Measurements from ENCODE around the gene CCDC71. TPM values are rescaled to one million over a fixed set of nuclear protein-coding genes. Genes with fewer than 3 reads are reported as not detected.

Gene CCDC71
- total and polyA plus RNA-seq, 7 donors = 12.6 to 26.8 (median 20.0) TPM

GRCh38 chr3:49157289-49157688 lies 8.8 kb downstream of the CCDC71 start:
- Histone ChIP-seq H3K9me3 (no peaks in the 10 kb centered on the region), H3K27me3 (ENCODE audit: insufficient read depth in 3 of 3, low read length in 2 of 3) (no peaks in the 10 kb centered on the region), H3K4me1 (peaks cover 3% of the 10 kb centered on the region), H3K36me3 (ENCODE audit: insufficient read depth in 1 of 2, low read depth in 1 of 2) (peaks cover 0 to 2% of the 10 kb centered on the region in 2 donors), H3K27ac (no peak overlapping the region), H3K4me3 (no peak overlapping the region)
- no peak for TF ChIP-seq CTCF (IDR thresholded peaks at IDR 0.05)
- intact Hi-C loops (cut with DNase I) = no loop called here
- no peak for DNase-seq
- no peak for ATAC-seq
- WGBS, 3 donors = 64 to 79% (median 67%) methylated on average over 1 of the region's 1 CpG

- no peaks in the 10 kb centered on the region for H3K9me3 ChIP-seq
- no peak for TF ChIP-seq CTCF (IDR thresholded peaks at IDR 0.05)
- H3K27me3 ChIP-seq (ENCODE audit: insufficient read depth in 3 of 3, low read length in 2 of 3) = no peaks in the 10 kb centered on the region
- ATAC-seq (no peak), DNase-seq (no peak)
- intact Hi-C loops (cut with DNase I) = no loop called here
- no peak overlapping the region for H3K4me3 ChIP-seq
- H3K4me1 ChIP-seq = no peaks in the 10 kb centered on the region
- 83 to 87% (median 87%) methylated on average over 3 of the region's 3 CpGs for WGBS, 3 donors
- H3K27ac ChIP-seq = no peak overlapping the region
- H3K36me3 ChIP-seq (ENCODE audit: insufficient read depth in 1 of 2, low read depth in 1 of 2) = no peaks in the 10 kb centered on the region
Measured at GRCh38 chr3:49153349-49153912, 12.7 kb downstream of the CCDC71 start.

GRCh38 chr3:49151610-49152009 lies 14.5 kb downstream of the CCDC71 start:
- no peak overlapping the region for H3K4me3 ChIP-seq
- ATAC-seq (no peak), DNase-seq (no peak)
- H3K27ac ChIP-seq = no peak overlapping the region
- no peak for TF ChIP-seq CTCF (IDR thresholded peaks at IDR 0.05)
- no peaks in the 10 kb centered on the region for H3K36me3 ChIP-seq (ENCODE audit: insufficient read depth in 1 of 2, low read depth in 1 of 2)
- H3K4me1 ChIP-seq = no peaks in the 10 kb centered on the region
- intact Hi-C loops (cut with DNase I) = no loop called here
- H3K27me3 ChIP-seq (ENCODE audit: insufficient read depth in 3 of 3, low read length in 2 of 3) = no peaks in the 10 kb centered on the region
- WGBS, 3 donors = 83 to 95% (median 94%) methylated on average over 2 of the region's 2 CpGs
- no peaks in the 10 kb centered on the region for H3K9me3 ChIP-seq

- DNase-seq (no peak), ATAC-seq (no peak)
- intact Hi-C loops (cut with DNase I) = no loop called here
- Histone ChIP-seq H3K4me3 (no peak overlapping the region), H3K27ac (no peak overlapping the region), H3K9me3 (no peaks in the 10 kb centered on the region), H3K36me3 (ENCODE audit: insufficient read depth in 1 of 2, low read depth in 1 of 2) (no peaks in the 10 kb centered on the region), H3K4me1 (no peaks in the 10 kb centered on the region), H3K27me3 (ENCODE audit: insufficient read depth in 3 of 3, low read length in 2 of 3) (no peaks in the 10 kb centered on the region)
- 65 to 70% (median 67%) methylated on average over 5 of the region's 5 CpGs for WGBS, 3 donors
- no peak for TF ChIP-seq CTCF (IDR thresholded peaks at IDR 0.05)
Measured at GRCh38 chr3:49148159-49148558, 18.0 kb downstream of the CCDC71 start.

GRCh38 chr3:49140080-49140479 lies 26.1 kb downstream of the CCDC71 start:
- Histone ChIP-seq H3K36me3 (ENCODE audit: insufficient read depth in 1 of 2, low read depth in 1 of 2) (no peaks in the 10 kb centered on the region), H3K27ac (no peak overlapping the region), H3K9me3 (no peaks in the 10 kb centered on the region), H3K4me1 (no peaks in the 10 kb centered on the region), H3K27me3 (ENCODE audit: insufficient read depth in 3 of 3, low read length in 2 of 3) (peaks cover 0 to 2% (median 0%) of the 10 kb centered on the region in 3 donors), H3K4me3 (no peak overlapping the region)
- WGBS, 3 donors = 52 to 64% (median 64%) methylated on average over 3 of the region's 3 CpGs
- DNase-seq (no peak), ATAC-seq (no peak)
- no peak for TF ChIP-seq CTCF (IDR thresholded peaks at IDR 0.05)
- intact Hi-C loops (cut with DNase I) = no loop called here

Data from psoas muscle (tissue), 8 donors.